OCI-LY1 (cell line): ENCODE measurements around the gene HIVEP2.
A peak's percentile ranks its signal among the peaks of the same experiment; 100 is the strongest.

Experiments
- CTCF ChIP-seq: fragments of 200-600 bp; sonication (generic), shearing (Covaris generic); IDR thresholded peaks from 2 replicates; pipeline ENCODE4 v1.5.1; 2017; ENCODE audit warnings: mild to moderate bottlenecking, antibody characterized with exemption, low read length, moderate library complexity, mixed read lengths
- EZH2 ChIP-seq: fragments of 200-600 bp; sonication (generic), shearing (Covaris generic); IDR thresholded peaks from 2 replicates; pipeline ENCODE4 v1.8.0; 2017; ENCODE audit warnings: borderline replicate concordance, mixed run types, mild to moderate bottlenecking, antibody characterized with exemption, low read length, moderate library complexity, mixed read lengths

GRCh38 chr6:142822842-142823241 is 122.1 kb downstream of the HIVEP2 start:
- peak; percentile 73 for TF ChIP-seq CTCF
- TF ChIP-seq EZH2, result no peak
